GM18519 (cell line): Measurements from ENCODE around the gene PITX2.
"Not testable (repeated sequence)": the region's sequence is repeated elsewhere in the genome, so short reads cannot be mapped to it uniquely, and the experiment has no call there.

Experiments used
- ATAC-seq: cut with Tn5 transposase; IDR thresholded peaks from one replicate; pipeline ENCODE4 v1.9.1; 2021; ENCODE audit warnings: mild to moderate bottlenecking, moderate library complexity; ENCODE audit not compliant: unreplicated experiment, low FRiP score

The PITX2 gene

GRCh38 chr4:110613745-110614144, 9.1 kb downstream of the PITX2 start:
- ATAC-seq: no peak

GRCh38 chr4:110612631-110613269, 10.1 kb downstream of the PITX2 start:
- no peak for ATAC-seq

GRCh38 chr4:110611968-110612447, 10.9 kb downstream of the PITX2 start:
- ATAC-seq: no peak

- ATAC-seq: no peak
Observed at GRCh38 chr4:110610940-110611831, 11.7 kb downstream of the PITX2 start.

- ATAC-seq: no peak
Observed at GRCh38 chr4:110610620-110610939, 12.3 kb downstream of the PITX2 start.

- no peak for ATAC-seq
Observed at GRCh38 chr4:110609044-110609750, 13.7 kb downstream of the PITX2 start.

- no peak for ATAC-seq
Observed at GRCh38 chr4:110605077-110605476, 17.8 kb downstream of the PITX2 start.

- no peak for ATAC-seq
Observed at GRCh38 chr4:110602061-110602460, 20.8 kb downstream of the PITX2 start.

GRCh38 chr4:110597582-110597981, 25.3 kb downstream of the PITX2 start:
- no peak for ATAC-seq

- no peak for ATAC-seq
Observed at GRCh38 chr4:110596431-110596830, 26.4 kb downstream of the PITX2 start.

GRCh38 chr4:110595583-110595982, 27.3 kb downstream of the PITX2 start:
- no peak for ATAC-seq

GRCh38 chr4:110589297-110589696, 33.6 kb downstream of the PITX2 start:
- ATAC-seq: no peak

- no peak for ATAC-seq
Observed at GRCh38 chr4:110587666-110588285, 35.1 kb downstream of the PITX2 start.

GRCh38 chr4:110586131-110586850, 36.6 kb downstream of the PITX2 start:
- ATAC-seq: no peak

GRCh38 chr4:110576696-110577095, 46.2 kb downstream of the PITX2 start:
- not testable (repeated sequence) for ATAC-seq
